ELR (cell line): ENCODE data around the gene NCKAP5L.
"Not testable (repeated sequence)": the region's sequence is repeated elsewhere in the genome, so short reads cannot be mapped to it uniquely, and the experiment has no call there.

Experiments used
- DNase-seq: peaks from one replicate; pipeline ENCODE4 v3.0.0-alpha.2; 2015; ENCODE audit warnings: low read depth

The NCKAP5L gene

DNA sequence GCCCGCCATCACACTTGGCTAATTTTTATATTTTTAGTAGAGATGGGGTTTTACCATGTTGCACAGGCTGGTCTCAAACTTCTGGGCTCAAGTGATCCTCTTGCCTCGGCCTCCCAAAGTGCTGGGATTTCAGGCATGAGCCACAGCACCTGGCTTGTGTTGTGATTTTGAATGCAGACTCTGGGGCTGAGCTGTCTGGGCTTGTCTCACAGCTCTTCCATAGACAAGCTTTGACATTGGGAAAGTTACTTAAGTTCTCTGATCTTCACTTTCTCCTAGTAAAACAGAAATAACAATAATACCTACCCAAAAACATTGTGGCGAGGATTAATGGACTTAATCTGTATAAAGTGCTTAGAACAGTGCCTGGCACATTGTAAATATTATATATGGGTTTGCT lies 50.9 kb downstream of the NCKAP5L start:
- no peak for DNase-seq

DNA sequence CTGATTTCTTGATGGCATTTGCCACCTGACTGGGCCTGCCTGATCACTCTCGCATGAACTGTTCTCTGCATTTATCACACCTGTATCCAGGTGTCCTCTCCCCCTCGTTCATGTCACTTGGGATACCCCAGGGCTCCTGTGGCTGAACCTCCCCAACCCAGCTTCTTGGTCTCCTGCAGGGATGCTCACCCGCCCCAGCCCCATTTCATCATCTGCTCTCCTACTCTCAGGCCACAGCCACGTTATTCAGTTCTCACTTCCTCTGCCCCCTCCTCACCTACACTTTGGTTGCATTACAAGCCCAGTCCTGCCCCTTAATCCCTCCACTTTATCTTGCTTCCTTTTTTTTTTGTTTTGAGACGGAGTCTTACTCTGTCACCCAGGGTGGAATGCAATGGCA lies 51.4 kb downstream of the NCKAP5L start:
- DNase-seq = no peak

GRCh38 chr12:49776413-49776812 lies 51.8 kb downstream of the NCKAP5L start:
- peak; percentile 84 for DNase-seq

GRCh38 chr12:49773102-49773501 lies 55.1 kb downstream of the NCKAP5L start:
- not testable (repeated sequence) for DNase-seq

DNA sequence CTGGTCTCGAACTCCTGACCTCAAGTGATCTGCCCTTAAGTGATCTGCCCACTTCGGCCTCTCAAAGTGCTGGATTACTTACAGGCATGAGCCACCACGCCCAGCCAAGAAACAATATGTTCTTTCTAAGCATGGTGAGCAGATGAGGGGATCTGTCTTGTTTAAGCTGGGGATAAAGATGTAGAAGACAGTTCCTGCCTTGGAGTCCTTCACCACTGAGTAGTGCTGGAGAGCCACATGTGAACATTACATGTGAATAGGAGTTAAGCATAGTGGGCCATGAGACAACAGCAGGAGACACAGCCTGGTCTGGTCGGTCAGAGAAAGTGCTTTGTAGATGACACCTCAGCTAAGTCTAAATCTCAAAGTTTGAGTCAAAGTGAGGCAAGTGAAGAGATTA lies 60.9 kb downstream of the NCKAP5L start:
- no peak for DNase-seq

DNA sequence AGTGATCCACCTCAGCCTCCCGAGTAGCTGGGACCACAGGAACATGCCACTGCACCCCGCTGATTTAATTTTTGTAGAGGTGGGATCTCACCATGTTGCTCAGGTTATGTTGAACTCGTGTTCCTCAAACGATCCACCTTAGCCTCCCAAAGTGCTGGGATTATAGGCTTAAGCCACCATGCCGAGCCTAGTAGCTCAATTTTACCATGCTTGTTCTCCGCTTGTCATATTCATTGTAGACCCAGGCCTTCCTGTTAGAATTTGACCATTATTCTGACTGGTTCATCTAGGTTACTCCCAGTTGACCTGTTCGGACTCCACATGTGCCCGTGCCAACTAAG lies 62.1 kb downstream of the NCKAP5L start:
- no peak for DNase-seq

DNA sequence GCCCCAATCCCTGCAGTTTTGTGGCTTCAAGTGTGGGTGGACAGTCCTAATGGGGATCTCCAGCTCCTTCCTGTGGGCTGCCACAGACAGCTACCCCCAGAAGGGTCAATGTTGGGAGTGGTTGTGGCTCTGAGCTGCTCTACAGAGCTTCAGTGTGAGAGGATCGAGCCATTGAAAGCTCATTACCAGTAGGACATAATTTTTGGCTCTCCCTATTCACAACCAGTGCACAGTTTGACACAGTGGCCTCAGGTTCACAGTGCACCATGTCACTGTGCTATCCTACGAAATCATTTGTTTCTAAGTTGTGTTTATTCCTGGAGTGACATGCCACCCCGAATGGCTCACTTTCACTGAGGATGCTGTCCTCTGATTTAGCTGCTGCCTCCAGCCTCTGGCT lies 64.1 kb downstream of the NCKAP5L start:
- DNase-seq = no peak

GRCh38 chr12:49763006-49763591 lies 65.1 kb downstream of the NCKAP5L start:
- peak; percentile 67 for DNase-seq

DNA sequence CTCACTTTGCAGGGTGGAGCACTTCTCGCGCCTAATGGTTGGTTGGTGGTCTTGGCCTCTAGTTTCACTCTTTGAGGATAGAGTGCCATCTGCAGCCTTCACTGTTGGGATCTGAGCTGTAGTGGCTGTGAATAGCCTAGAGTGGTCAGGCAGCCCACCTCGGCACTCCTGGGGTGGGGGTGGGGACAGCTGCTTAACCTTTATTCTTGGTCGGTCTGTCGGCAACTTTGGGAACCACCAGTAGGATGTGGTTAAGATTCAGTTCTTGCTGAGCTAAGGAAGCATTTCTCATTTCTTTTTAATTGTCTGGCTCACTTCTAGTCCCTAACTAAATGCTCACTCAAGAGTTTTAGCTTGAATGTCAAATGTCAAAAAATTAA lies 65.8 kb downstream of the NCKAP5L start:
- no peak for DNase-seq

DNA sequence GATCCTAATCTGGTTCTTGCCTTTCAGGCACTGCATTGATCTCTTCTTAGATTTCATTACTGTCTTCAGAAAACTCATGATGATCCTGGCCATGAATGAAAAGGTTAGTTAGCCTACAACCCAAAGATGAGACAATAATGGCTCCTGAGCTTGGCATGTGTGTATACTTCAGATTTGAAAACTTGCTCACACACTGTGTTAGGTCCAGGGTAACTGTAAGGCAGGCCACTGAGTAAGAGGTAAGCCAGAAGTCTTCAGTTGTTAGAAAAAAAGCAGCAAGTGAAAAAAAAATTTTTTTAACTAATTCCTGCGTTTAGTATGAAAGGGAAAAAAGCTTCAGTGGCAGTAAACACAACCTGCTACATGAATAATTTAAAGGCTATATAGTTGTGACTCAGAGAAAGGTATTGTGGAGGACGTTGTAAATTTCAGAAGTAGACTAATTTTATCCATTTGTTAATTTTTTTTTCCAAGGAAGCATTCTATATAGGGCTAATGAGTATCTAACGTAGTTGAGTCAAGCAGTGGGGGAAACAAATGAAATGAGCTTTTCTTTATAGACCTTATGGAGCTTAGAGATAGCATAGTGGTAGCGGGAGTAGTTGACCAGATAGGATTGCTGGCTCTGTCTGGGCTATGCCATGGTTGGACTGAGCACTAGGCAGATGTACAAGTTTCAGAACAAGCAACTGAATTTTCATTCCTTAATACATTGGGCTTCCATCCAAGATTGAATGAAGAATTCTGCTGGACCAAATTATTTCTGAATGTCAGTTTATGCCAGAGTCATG lies 66.3 kb downstream of the NCKAP5L start:
- no peak for DNase-seq

GRCh38 chr12:49750996-49751393 lies 77.2 kb downstream of the NCKAP5L start:
- DNase-seq = no peak

GRCh38 chr12:49750027-49750995 lies 77.9 kb downstream of the NCKAP5L start:
- DNase-seq = peak; percentile 81

DNA sequence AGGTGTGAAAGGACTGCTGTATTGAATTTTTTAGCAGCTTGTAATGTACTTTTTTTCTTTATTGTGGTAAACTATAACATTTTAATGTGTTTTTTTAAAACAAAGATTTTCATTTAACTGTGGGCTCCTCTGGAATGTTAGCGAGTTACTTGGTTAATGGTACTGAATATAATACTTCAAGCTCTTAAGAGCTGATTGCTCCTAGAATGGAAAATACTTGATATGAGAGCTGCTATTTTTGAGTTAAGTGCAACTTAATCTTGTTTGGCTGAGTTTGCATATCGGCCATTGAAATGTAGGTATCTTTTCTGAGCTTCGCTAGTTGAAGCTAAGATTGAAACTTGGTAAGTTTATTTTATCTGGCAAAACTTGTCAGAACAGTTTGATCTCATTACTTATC lies 79.4 kb downstream of the NCKAP5L start:
- no peak for DNase-seq

DNA sequence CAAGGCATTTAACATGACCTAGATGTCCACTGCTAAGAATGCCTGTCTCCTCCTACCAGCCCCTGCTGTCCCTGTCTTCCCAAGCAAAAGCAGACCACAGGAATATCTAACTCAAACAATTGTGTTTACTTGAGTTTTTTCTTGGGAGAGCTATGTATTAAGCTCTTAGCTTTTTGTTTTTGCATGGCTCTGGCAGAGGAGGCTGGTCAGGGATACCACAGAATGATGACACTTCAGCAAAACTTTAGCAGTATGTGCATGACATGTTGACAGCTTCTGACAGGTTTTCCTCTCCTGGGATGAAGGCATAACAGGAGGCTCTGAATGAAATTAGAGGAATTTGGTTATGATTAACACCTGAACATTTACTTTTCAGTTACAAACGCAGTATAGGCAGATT lies 79.9 kb downstream of the NCKAP5L start:
- no peak for DNase-seq

DNA sequence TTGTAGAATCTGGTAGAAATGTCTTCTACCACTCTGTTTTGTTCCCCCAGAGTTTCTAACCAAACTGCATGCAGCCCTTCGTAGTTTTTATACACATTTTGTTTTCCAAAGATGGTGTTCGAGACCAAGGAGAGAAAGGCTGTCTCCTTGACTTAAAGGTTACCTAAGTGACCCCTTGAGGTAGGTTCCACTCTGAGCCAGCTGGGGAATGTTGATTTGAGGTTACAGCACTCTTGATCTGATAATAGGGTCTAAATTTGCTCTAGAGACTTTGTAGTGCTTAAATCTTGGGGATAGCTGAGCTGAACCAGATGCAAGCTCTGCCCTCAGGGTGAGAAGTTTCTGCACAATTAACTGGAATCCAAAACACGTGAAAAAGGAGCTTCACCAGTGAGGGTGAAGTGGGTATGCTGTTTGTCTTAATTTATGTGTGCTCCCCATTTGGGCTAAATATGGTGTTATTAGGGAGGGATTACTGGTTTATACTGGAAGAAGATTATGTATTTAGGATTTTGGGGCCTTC lies 83.8 kb downstream of the NCKAP5L start:
- DNase-seq = no peak

DNA sequence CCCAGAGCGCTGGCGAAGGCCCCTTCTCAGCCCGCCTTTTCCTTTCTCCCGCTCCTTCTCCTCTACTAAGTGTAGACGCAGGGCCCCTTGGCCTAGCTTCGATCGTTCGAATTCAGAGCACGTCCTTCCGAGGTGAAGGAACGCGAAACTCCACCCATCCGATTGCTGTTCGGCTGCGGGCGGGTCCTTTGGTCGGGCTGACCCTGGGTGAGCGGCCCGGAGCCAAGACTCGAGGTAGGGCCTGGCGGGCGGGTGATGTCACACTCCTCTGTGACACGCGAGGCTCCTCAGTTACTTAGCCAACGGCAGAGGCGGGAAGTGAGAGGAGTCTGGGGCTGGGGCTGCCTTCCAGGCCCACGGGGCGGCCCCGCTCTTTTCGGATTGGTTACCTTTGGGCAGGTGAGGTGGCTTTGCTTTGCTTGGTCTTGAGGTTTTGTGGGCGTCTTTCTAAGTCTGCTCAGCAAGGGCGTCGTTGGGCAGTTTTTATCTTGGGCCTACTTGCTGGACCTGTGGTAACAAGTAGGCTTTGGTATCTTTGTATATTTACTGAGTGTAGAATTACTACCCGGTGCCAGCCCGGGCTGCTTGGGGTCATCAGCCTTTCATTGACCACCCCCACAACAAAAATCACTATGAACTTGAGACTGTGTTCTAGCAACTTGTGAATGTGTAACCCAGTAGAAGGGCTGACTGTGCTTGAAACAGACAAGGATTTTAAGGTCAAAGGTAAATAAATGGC lies 86.2 kb downstream of the NCKAP5L start:
- peak; percentile 94 for DNase-seq
